ENCODE measurements around the gene GCN1. TPM values are rescaled to one million over a fixed set of nuclear protein-coding genes. Genes with fewer than 3 reads are reported as not detected.
A peak's percentile ranks its signal among the peaks of the same experiment; 100 is the strongest.

Gene GCN1
- total RNA-seq, 1 donor from 2014 or later = 52.4 TPM

- no peak for DNase-seq (ENCODE audit: low read depth)
- FAIRE-seq = no peak
- peaks cover 49% of the 10 kb centered on the region for H3K36me3 ChIP-seq (ENCODE audit: control insufficient read depth, insufficient read depth, low read length)
Observed at GRCh38 chr12:120141336-120141735, 53.2 kb downstream of the GCN1 start.

GRCh38 chr12:120140603-120141002 lies 53.9 kb downstream of the GCN1 start:
- TF ChIP-seq CTCF (IDR thresholded peaks at IDR 0.05; ENCODE audit: insufficient read depth, low read length, severe bottlenecking) = no peak
- H3K27me3 ChIP-seq (ENCODE audit: control insufficient read depth, insufficient read depth, low read length) = no peaks in the 10 kb centered on the region
- H3K36me3 ChIP-seq (ENCODE audit: control insufficient read depth, insufficient read depth, low read length) = peaks cover 52% of the 10 kb centered on the region
- FAIRE-seq = peak; percentile 58
- no peak for DNase-seq (ENCODE audit: low read depth)
- no peak overlapping the region for H3K4me3 ChIP-seq (ENCODE audit: low read depth, low read length)

More at GRCh38 chr12:120141336-120141735, 53.2 kb downstream of the GCN1 start:
- TF ChIP-seq CTCF (IDR thresholded peaks at IDR 0.05; ENCODE audit: insufficient read depth, low read length, severe bottlenecking) = no peak
- H3K4me3 ChIP-seq (ENCODE audit: low read depth, low read length) = no peak overlapping the region
- H3K27me3 ChIP-seq (ENCODE audit: control insufficient read depth, insufficient read depth, low read length) = no peaks in the 10 kb centered on the region

- FAIRE-seq = no peak
- no peak overlapping the region for H3K4me3 ChIP-seq (ENCODE audit: low read depth, low read length)
- peaks cover 50% of the 10 kb centered on the region for H3K36me3 ChIP-seq (ENCODE audit: control insufficient read depth, insufficient read depth, low read length)
- DNase-seq (ENCODE audit: low read depth) = no peak
- H3K27me3 ChIP-seq (ENCODE audit: control insufficient read depth, insufficient read depth, low read length) = no peaks in the 10 kb centered on the region
- no peak for TF ChIP-seq CTCF (IDR thresholded peaks at IDR 0.05; ENCODE audit: insufficient read depth, low read length, severe bottlenecking)
Observed at GRCh38 chr12:120139958-120140357, 54.6 kb downstream of the GCN1 start.

- Histone ChIP-seq H3K27me3 (ENCODE audit: control insufficient read depth, insufficient read depth, low read length) (no peaks in the 10 kb centered on the region), H3K4me3 (ENCODE audit: low read depth, low read length) (no peak overlapping the region), H3K36me3 (ENCODE audit: control insufficient read depth, insufficient read depth, low read length) (peaks cover 49% of the 10 kb centered on the region)
- DNase-seq (ENCODE audit: low read depth) (no peak), FAIRE-seq (no peak)
- no peak for TF ChIP-seq CTCF (IDR thresholded peaks at IDR 0.05; ENCODE audit: insufficient read depth, low read length, severe bottlenecking)
Observed at GRCh38 chr12:120138366-120138765, 56.1 kb downstream of the GCN1 start.

GRCh38 chr12:120137833-120138232 lies 56.7 kb downstream of the GCN1 start:
- no peaks in the 10 kb centered on the region for H3K27me3 ChIP-seq (ENCODE audit: control insufficient read depth, insufficient read depth, low read length)
- peaks cover 54% of the 10 kb centered on the region for H3K36me3 ChIP-seq (ENCODE audit: control insufficient read depth, insufficient read depth, low read length)
- no peak for TF ChIP-seq CTCF (IDR thresholded peaks at IDR 0.05; ENCODE audit: insufficient read depth, low read length, severe bottlenecking)
- no peak for DNase-seq (ENCODE audit: low read depth)
- H3K4me3 ChIP-seq (ENCODE audit: low read depth, low read length) = no peak overlapping the region
- FAIRE-seq = peak; percentile 7

GRCh38 chr12:120136093-120136770 lies 58.3 kb downstream of the GCN1 start:
- DNase-seq (ENCODE audit: low read depth) = no peak
- FAIRE-seq = no peak
- Histone ChIP-seq H3K27me3 (ENCODE audit: control insufficient read depth, insufficient read depth, low read length) (no peaks in the 10 kb centered on the region), H3K4me3 (ENCODE audit: low read depth, low read length) (no peak overlapping the region), H3K36me3 (ENCODE audit: control insufficient read depth, insufficient read depth, low read length) (peaks cover 55% of the 10 kb centered on the region)
- no peak for TF ChIP-seq CTCF (IDR thresholded peaks at IDR 0.05; ENCODE audit: insufficient read depth, low read length, severe bottlenecking)

Data from bronchial epithelial cell (primary cell).